ENCODE data around the gene SERPINB6.

DNA sequence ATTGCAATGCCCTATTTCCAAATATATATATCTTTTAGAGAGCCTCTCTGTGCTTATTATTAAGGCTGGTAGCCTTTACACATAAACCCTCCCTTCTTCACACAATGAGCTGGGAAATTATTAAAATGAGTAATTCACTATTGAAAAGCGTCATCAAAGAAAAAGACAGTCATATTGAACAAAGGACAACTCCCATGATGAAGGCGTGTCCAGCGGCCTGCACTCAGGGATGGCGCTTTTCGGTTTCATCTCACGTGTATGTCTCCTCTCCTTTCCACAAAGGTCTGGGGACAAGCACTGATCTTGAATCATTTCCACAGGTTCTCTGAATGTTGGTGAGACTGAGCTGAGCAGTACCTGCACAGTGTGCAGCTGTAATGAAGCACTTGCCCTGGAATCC, 71.8 kb downstream of the SERPINB6 start:
- no peak; the same call in 1 of the 2 replicates for TF ChIP-seq POLR2A (IDR thresholded peaks at IDR 0.05; ENCODE audit: low read depth, low read length)
- TF ChIP-seq POLR2AphosphoS5 (IDR thresholded peaks at IDR 0.05; ENCODE audit: low read depth, low read length): no peak
- no peak for TF ChIP-seq TAF1 (IDR thresholded peaks at IDR 0.05; ENCODE audit: borderline replicate concordance, low read depth, low read length)
